ENCODE data around the gene ZBTB37. TPM values are rescaled to one million over a fixed set of nuclear protein-coding genes. Genes with fewer than 3 reads are reported as not detected.

The ZBTB37 gene
- total and polyA plus RNA-seq, 4 donors, result 0.67 to 6.1 (median 3.3) TPM

DNA sequence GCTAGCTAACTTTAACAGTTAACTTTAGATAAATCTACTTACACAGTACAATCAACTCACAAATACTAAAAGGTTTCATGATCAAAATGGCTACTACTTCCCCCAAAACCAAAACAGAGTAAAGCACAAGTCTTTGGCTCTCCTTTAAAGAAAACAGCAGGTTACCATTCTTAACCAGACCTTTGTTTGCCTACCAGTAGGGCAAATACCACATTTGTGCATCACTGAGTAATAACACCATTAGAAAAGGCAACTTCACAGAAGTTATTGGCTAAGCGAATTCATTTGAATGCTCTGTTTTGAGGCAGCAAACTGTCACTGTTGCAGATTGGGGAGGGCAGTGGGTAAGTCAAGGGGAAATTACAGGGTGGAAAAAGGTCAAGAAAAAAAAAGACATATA is 66.3 kb downstream of the ZBTB37 start:
- Histone ChIP-seq H3K27ac (ENCODE audit: low read depth in 1 of 2, low read length in 2 of 2) (no peak overlapping the region), H3K4me1 (ENCODE audit: control insufficient read depth in 4 of 4, insufficient read depth in 4 of 4, low read length in 3 of 4) (peaks cover 0 to 21% (median 6%) of the 10 kb centered on the region in 4 donors), H3K4me3 (ENCODE audit: low read depth in 1 of 3, low read length in 3 of 3) (no peak overlapping the region), H3K36me3 (ENCODE audit: control insufficient read depth in 4 of 4, insufficient read depth in 3 of 4, low read depth in 1 of 4, low read length in 3 of 4) (peaks cover 4 to 10% (median 8%) of the 10 kb centered on the region in 4 donors), H3K27me3 (ENCODE audit: control insufficient read depth in 4 of 4, insufficient read depth in 4 of 4, low read length in 3 of 4) (no peaks in the 10 kb centered on the region), H3K9me3 (ENCODE audit: control insufficient read depth in 4 of 4, low read length in 3 of 4) (no peaks in the 10 kb centered on the region), H3K9ac (ENCODE audit: low read depth in 1 of 2, low read length in 2 of 2) (no peak overlapping the region)
- WGBS, result 95% methylated on average over 1 of the region's 1 CpG
- TF ChIP-seq RXRA (IDR thresholded peaks at IDR 0.05) (no peak), RAD21 (IDR thresholded peaks at IDR 0.05) (peak in 1 of 2 donors; percentile 16)
- TF ChIP-seq, protein P1, sequence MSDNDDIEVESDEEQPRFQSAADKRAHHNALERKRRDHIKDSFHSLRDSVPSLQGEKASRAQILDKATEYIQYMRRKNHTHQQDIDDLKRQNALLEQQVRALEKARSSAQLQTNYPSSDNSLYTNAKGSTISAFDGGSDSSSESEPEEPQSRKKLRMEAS (IDR thresholded peaks at IDR 0.05), result no peak
- no peak for DNase-seq (ENCODE audit: low spot score)

DNA sequence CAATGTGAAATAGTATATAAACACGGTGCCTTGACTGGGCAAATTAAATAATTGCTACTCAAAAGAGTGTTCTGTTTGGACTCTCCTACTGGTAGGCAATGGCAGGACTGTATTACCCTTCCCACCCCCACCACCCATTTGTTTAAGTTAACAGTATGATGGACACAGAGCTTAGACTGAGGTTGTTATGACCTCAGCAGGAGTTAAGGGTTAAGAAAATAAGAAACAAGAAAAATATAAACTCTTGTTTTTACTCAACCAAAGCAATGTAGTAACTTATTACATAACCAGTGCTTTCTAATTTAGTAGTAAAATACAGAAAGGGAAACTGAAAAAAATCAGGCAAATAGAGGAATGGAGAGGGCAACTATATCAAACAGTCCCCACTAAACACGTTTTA is 68.9 kb downstream of the ZBTB37 start:
- Histone ChIP-seq H3K4me1 (ENCODE audit: control insufficient read depth in 4 of 4, insufficient read depth in 4 of 4, low read length in 3 of 4) (peaks cover 0 to 14% (median 4%) of the 10 kb centered on the region in 4 donors), H3K36me3 (ENCODE audit: control insufficient read depth in 4 of 4, insufficient read depth in 3 of 4, low read depth in 1 of 4, low read length in 3 of 4) (peaks cover 4 to 25% (median 21%) of the 10 kb centered on the region in 4 donors), H3K27me3 (ENCODE audit: control insufficient read depth in 4 of 4, insufficient read depth in 4 of 4, low read length in 3 of 4) (no peaks in the 10 kb centered on the region), H3K4me3 (ENCODE audit: low read depth in 1 of 3, low read length in 3 of 3) (no peak overlapping the region), H3K27ac (ENCODE audit: low read depth in 1 of 2, low read length in 2 of 2) (no peak overlapping the region), H3K9ac (ENCODE audit: low read depth in 1 of 2, low read length in 2 of 2) (no peak overlapping the region), H3K9me3 (ENCODE audit: control insufficient read depth in 4 of 4, low read length in 3 of 4) (no peaks in the 10 kb centered on the region)
- WGBS, result 66% methylated on average over 2 of the region's 2 CpGs
- no peak for DNase-seq (ENCODE audit: low spot score)
- TF ChIP-seq EGR1 (IDR thresholded peaks at IDR 0.05; ENCODE audit: low read depth in 2 of 2), result no peak
- TF ChIP-seq YY1 (IDR thresholded peaks at IDR 0.05), result no peak
- TF ChIP-seq GABPA (IDR thresholded peaks at IDR 0.05 in 1 of 2, conservative IDR thresholded peaks at IDR 0.05 in 1 of 2), result no peak
- TF ChIP-seq, protein P1 (IDR thresholded peaks at IDR 0.05), result no peak
- TF ChIP-seq NR2F2 (IDR thresholded peaks at IDR 0.05), result no peak
- TF ChIP-seq, protein P2, sequence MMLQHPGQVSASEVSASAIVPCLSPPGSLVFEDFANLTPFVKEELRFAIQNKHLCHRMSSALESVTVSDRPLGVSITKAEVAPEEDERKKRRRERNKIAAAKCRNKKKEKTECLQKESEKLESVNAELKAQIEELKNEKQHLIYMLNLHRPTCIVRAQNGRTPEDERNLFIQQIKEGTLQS (IDR thresholded peaks at IDR 0.05), result no peak
- TF ChIP-seq, protein P3, sequence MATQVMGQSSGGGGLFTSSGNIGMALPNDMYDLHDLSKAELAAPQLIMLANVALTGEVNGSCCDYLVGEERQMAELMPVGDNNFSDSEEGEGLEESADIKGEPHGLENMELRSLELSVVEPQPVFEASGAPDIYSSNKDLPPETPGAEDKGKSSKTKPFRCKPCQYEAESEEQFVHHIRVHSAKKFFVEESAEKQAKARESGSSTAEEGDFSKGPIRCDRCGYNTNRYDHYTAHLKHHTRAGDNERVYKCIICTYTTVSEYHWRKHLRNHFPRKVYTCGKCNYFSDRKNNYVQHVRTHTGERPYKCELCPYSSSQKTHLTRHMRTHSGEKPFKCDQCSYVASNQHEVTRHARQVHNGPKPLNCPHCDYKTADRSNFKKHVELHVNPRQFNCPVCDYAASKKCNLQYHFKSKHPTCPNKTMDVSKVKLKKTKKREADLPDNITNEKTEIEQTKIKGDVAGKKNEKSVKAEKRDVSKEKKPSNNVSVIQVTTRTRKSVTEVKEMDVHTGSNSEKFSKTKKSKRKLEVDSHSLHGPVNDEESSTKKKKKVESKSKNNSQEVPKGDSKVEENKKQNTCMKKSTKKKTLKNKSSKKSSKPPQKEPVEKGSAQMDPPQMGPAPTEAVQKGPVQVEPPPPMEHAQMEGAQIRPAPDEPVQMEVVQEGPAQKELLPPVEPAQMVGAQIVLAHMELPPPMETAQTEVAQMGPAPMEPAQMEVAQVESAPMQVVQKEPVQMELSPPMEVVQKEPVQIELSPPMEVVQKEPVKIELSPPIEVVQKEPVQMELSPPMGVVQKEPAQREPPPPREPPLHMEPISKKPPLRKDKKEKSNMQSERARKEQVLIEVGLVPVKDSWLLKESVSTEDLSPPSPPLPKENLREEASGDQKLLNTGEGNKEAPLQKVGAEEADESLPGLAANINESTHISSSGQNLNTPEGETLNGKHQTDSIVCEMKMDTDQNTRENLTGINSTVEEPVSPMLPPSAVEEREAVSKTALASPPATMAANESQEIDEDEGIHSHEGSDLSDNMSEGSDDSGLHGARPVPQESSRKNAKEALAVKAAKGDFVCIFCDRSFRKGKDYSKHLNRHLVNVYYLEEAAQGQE (IDR thresholded peaks at IDR 0.05), result no peak
- no peak for TF ChIP-seq TAF1 (conservative IDR thresholded peaks at IDR 0.05)
- TF ChIP-seq FOXA1 (IDR thresholded peaks at IDR 0.05), result no peak
- TF ChIP-seq SP1 (IDR thresholded peaks at IDR 0.05), result no peak
- no peak for TF ChIP-seq RAD21 (IDR thresholded peaks at IDR 0.05)
- TF ChIP-seq, protein P4, sequence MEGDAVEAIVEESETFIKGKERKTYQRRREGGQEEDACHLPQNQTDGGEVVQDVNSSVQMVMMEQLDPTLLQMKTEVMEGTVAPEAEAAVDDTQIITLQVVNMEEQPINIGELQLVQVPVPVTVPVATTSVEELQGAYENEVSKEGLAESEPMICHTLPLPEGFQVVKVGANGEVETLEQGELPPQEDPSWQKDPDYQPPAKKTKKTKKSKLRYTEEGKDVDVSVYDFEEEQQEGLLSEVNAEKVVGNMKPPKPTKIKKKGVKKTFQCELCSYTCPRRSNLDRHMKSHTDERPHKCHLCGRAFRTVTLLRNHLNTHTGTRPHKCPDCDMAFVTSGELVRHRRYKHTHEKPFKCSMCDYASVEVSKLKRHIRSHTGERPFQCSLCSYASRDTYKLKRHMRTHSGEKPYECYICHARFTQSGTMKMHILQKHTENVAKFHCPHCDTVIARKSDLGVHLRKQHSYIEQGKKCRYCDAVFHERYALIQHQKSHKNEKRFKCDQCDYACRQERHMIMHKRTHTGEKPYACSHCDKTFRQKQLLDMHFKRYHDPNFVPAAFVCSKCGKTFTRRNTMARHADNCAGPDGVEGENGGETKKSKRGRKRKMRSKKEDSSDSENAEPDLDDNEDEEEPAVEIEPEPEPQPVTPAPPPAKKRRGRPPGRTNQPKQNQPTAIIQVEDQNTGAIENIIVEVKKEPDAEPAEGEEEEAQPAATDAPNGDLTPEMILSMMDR (IDR thresholded peaks at IDR 0.05; ENCODE audit: low read depth, low read length, missing input control), result no peak
- TF ChIP-seq HNF4G (IDR thresholded peaks at IDR 0.05), result no peak
- TF ChIP-seq FOXA2 (IDR thresholded peaks at IDR 0.05), result no peak
- no peak for TF ChIP-seq JUND (IDR thresholded peaks at IDR 0.05)
